ENCODE results near the gene AIP.
"Not testable (repeated sequence)": the region's sequence is repeated elsewhere in the genome, so short reads cannot be mapped to it uniquely, and the experiment has no call there.

Gene AIP

GRCh38 chr11:67477344-67478050 is 5.3 kb upstream of the AIP start:
- H3K9me3 Mint-ChIP-seq, H3K27me3 Mint-ChIP-seq, H3K36me3 Mint-ChIP-seq: not testable (repeated sequence)

DNA sequence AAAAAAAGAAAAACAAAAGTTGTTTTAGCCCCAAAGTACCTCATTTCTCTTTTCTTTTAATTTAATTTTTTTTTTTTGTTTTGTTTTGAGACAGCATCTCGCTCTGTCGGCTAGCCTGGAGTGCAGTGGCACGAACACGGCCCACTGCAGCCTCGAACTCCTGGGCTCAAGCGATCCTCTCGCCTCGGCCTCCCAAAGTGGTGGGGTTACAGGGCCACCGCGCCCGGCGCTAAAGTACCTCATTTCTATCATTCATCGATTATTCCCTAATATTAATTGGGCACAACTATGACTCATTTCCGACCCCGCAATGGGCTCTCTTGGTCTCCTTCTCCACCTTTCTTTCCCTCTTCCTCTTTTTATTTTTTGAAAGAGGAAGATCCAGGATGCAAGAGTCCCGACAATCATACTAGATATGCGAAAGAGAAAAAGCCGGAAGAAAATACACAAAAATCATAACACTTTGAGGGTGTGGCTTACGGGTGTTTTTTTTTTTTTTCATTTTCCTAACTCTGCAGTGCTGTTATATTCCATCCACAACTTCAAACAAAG is 475 bp upstream of the AIP start:
- no peaks in the 10 kb centered on the region for H3K9me3 Mint-ChIP-seq
- H3K27ac Mint-ChIP-seq, result peak overlapping the region; percentile 100
- peaks cover 46% of the 10 kb centered on the region for H3K4me1 Mint-ChIP-seq
- H3K27me3 Mint-ChIP-seq, result no peaks in the 10 kb centered on the region
- H3K36me3 Mint-ChIP-seq, result peaks cover 7% of the 10 kb centered on the region
- peak overlapping the region; percentile 96 for H3K4me3 Mint-ChIP-seq

More at GRCh38 chr11:67477344-67478050, 5.3 kb upstream of the AIP start:
- H3K27ac Mint-ChIP-seq, H3K4me3 Mint-ChIP-seq, H3K4me1 Mint-ChIP-seq: not testable (repeated sequence)

DNA sequence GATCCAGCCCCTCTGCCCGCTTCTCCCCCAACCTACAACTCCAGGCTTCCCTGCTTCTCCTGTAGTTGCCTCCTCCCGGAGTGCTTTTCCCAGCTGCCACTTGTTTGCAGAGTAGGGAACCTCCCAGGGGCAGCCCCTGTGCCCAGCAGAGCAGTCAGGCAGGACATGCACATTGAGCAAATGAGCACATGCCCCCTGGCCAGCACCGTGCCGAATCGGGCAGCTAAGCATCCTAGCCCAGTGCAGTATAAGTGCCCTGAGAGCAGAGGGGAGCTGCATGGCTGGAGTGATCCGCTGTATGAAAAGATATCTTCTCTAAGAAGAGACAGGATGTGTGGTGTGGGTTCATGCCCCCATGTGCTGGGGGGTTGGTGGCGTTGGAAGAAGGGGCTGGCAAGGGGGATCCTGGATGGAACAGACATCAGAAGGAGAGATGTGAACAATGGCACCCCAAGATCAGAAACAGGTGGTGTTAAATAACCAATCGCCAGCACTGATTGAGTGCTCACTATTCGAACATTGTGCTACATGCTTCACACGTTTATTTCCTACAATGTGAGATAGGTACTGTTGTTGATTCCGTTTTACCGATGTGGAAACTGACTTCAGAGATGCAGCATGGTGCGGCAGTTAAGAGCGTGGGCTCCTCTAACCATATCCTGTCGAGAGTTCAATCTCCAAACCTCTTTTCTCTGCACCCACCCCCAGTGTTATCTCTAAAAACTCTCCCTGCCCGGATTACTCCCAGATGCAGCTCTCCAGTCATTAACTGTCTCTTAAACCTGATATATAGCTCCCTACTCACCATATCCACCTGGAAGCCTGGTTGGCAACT is 1.2 kb downstream of the AIP start:
- H3K4me3 Mint-ChIP-seq, result peak overlapping the region; percentile 96
- H3K36me3 Mint-ChIP-seq, result peaks cover 13% of the 10 kb centered on the region
- peaks cover 63% of the 10 kb centered on the region for H3K4me1 Mint-ChIP-seq
- no peaks in the 10 kb centered on the region for H3K27me3 Mint-ChIP-seq
- no peaks in the 10 kb centered on the region for H3K9me3 Mint-ChIP-seq
- H3K27ac Mint-ChIP-seq, result peak overlapping the region; percentile 100

DNA sequence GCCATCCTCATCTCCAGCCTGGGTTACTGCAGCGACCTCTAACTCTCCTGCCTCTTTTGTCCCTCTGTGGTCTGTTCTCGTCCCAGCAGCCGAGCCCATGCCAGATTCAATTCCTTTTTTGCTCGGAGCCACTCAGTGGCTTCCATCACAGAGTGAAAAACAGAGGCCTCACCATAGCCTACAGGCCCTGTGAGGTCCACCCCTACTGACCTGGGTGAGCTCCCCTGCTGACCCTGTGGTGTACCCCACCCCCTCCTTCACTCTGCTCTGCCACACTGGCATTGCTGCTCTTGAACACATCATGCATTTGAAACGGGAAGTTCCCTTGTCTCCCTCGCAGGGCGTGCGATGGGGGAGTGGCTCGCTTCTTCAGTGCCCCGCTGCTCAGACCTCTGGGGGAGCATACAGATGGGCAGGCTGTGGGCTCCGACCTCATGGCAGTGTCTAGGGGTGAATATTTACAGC is 2.1 kb downstream of the AIP start:
- Mint-ChIP-seq H3K36me3 (peaks cover 15% of the 10 kb centered on the region), H3K9me3 (no peaks in the 10 kb centered on the region), H3K4me3 (peak overlapping the region; percentile 96), H3K4me1 (peaks cover 68% of the 10 kb centered on the region), H3K27me3 (no peaks in the 10 kb centered on the region), H3K27ac (peak overlapping the region; percentile 100)

GRCh38 chr11:67485873-67486361 is 3.1 kb downstream of the AIP start:
- not testable (repeated sequence) for H3K27me3 Mint-ChIP-seq, H3K9me3 Mint-ChIP-seq
- Mint-ChIP-seq H3K4me1 (peaks cover 68% of the 10 kb centered on the region), H3K36me3 (peaks cover 15% of the 10 kb centered on the region), H3K27ac (peak overlapping the region; percentile 94), H3K4me3 (peak overlapping the region; percentile 83)

DNA sequence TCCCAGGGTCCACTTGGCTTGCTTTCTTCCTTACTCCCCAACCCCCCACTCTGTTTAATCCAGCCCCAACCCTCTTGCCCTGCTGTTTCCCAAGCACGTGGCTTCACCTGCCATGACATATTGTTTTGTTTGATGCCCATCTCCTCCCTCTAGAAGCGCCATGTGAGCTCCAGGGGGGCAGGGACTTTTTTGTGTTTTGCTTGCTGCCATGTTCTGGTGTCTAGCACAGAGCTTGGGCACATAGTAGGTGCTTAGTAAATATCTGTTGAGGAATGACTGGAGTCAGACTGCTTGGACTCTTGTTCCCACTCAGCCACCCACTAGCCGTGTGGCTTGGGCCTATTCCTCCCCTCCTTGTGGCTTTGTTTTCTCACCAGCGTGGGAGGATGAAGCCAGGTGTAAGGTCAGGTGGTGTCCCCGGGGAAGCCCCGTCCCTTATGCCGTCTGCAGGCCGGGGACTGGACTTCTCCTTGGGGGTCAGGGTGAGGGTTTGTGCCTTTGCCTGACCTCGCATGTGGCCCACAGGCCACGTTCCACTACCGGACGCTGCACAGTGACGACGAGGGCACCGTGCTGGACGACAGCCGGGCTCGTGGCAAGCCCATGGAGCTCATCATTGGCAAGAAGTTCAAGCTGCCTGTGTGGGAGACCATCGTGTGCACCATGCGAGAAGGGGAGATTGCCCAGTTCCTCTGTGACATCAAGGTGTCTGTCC is 3.8 kb downstream of the AIP start:
- peak overlapping the region; percentile 100 for H3K27ac Mint-ChIP-seq
- no peaks in the 10 kb centered on the region for H3K27me3 Mint-ChIP-seq
- H3K9me3 Mint-ChIP-seq, result no peaks in the 10 kb centered on the region
- H3K4me3 Mint-ChIP-seq, result peak overlapping the region; percentile 83
- H3K36me3 Mint-ChIP-seq, result peaks cover 15% of the 10 kb centered on the region
- peaks cover 68% of the 10 kb centered on the region for H3K4me1 Mint-ChIP-seq

DNA sequence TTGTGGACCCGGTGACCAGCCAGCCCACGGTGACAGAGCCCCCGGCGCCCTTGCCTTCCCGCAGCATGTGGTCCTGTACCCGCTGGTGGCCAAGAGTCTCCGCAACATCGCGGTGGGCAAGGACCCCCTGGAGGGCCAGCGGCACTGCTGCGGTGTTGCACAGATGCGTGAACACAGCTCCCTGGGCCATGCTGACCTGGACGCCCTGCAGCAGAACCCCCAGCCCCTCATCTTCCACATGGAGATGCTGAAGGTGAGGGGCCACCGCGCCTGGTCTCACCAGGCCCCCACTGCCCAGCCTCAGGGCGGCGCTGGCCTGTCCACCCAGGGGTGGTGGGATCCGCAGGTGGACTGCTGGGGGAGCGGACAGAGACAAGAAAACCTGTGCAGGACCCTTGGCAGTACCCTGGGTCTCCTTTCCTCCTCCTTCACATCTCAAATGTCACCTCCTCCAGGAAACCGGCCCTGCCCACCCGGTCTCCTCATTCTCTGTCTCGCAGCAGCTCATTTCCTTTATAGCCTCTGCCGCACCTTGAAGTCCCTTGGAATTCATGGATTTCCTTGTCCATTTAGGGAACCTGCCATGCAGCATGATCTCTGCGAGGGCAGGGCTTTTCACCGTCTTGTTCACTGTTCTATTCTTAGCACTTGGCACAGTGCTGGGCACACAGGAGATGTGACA is 6.5 kb downstream of the AIP start:
- peaks cover 49% of the 10 kb centered on the region for H3K4me1 Mint-ChIP-seq
- H3K27ac Mint-ChIP-seq, result peak overlapping the region; percentile 86
- H3K27me3 Mint-ChIP-seq, result no peaks in the 10 kb centered on the region
- H3K4me3 Mint-ChIP-seq, result no peak overlapping the region
- no peaks in the 10 kb centered on the region for H3K9me3 Mint-ChIP-seq
- peaks cover 14% of the 10 kb centered on the region for H3K36me3 Mint-ChIP-seq

GRCh38 chr11:67489885-67490726 is 7.3 kb downstream of the AIP start:
- Mint-ChIP-seq H3K27ac (peak overlapping the region; percentile 86), H3K9me3 (no peaks in the 10 kb centered on the region), H3K27me3 (no peaks in the 10 kb centered on the region), H3K4me3 (no peak overlapping the region), H3K4me1 (peaks cover 41% of the 10 kb centered on the region), H3K36me3 (peaks cover 14% of the 10 kb centered on the region)

DNA sequence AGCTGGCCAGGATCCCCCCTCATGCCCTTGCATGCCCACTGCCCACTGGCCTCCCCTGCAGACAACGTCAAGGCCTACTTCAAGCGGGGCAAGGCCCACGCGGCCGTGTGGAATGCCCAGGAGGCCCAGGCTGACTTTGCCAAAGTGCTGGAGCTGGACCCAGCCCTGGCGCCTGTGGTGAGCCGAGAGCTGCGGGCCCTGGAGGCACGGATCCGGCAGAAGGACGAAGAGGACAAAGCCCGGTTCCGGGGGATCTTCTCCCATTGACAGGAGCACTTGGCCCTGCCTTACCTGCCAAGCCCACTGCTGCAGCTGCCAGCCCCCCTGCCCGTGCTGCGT is 7.9 kb downstream of the AIP start:
- H3K27me3 Mint-ChIP-seq, result no peaks in the 10 kb centered on the region
- H3K4me3 Mint-ChIP-seq, result no peak overlapping the region
- no peak overlapping the region for H3K27ac Mint-ChIP-seq
- peaks cover 14% of the 10 kb centered on the region for H3K36me3 Mint-ChIP-seq
- H3K4me1 Mint-ChIP-seq, result peaks cover 38% of the 10 kb centered on the region
- H3K9me3 Mint-ChIP-seq, result no peaks in the 10 kb centered on the region

DNA sequence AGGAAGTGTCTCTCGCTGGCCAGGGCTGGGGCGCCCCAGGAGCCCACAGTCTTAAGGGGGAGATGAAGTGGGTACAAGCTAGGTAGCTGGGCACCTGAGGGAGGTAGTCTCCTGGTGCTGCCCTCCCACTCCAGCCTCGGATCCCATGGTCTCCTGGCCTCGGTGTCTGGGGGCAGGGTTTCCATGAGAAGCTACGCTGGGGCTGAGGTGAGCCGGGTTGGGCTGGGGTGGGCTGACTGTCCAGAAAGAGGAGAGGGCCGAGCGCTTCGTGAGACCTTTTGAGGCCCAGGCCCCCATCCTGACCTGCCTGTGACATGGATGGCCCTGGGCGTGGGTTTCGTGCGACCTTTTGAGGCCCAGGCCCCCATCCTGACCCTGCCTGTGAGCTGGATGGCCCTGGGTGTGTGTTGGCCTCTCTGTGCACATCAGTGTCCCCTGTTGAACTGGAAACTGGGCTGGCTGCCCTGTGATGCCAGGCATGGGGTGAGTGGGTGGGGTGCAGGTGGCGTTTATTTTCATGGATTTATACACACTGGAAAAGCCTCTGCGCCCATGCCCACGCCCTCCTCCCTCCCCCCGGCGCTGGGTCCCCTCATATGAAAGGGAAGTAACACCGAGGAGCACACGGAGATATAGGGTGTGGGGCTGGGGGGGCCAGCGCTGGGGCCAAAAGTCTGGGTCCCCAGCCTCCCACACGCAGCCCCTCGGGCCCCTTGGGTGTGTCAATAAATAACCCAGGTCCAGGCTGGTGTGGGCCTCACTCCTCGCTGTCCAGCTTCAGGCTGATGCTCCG is 8.6 kb downstream of the AIP start:
- H3K27ac Mint-ChIP-seq, result no peak overlapping the region
- H3K36me3 Mint-ChIP-seq, result peaks cover 8% of the 10 kb centered on the region
- no peaks in the 10 kb centered on the region for H3K9me3 Mint-ChIP-seq
- no peak overlapping the region for H3K4me3 Mint-ChIP-seq
- peaks cover 31% of the 10 kb centered on the region for H3K4me1 Mint-ChIP-seq
- no peaks in the 10 kb centered on the region for H3K27me3 Mint-ChIP-seq

DNA sequence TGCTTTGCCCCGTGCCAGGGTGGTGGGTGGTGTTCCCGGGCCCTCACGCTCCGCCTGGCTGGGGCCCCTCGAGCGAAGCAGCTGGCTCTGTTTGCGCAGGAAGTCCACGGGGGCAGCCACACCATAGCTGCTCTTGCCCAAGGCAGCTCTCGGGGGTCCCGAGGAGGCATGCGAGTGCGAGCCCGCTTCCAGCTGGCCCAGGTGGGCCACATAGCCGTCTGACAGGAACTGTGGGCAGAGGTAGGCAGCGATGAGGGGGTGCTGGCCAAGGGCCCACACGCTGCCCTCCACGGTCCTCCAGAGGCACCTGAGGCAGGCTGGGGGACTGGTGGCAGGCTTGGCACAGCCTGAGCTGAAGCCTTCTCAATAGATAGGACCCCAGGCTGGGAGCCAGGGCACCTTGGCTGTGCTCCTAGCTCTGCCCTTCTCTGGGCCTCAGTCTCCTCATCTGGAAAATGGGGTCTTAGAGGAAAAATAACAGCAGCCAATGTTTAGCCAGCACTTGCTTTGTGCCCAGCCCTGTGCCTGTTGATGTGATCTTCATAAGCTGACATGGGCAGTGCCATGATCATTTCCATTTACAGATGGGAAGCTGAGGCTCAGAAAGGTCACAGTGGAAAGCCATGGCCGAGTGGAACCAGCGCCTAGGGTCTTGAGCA is 9.4 kb downstream of the AIP start:
- H3K27ac Mint-ChIP-seq, result no peak overlapping the region
- no peak overlapping the region for H3K4me3 Mint-ChIP-seq

DNA sequence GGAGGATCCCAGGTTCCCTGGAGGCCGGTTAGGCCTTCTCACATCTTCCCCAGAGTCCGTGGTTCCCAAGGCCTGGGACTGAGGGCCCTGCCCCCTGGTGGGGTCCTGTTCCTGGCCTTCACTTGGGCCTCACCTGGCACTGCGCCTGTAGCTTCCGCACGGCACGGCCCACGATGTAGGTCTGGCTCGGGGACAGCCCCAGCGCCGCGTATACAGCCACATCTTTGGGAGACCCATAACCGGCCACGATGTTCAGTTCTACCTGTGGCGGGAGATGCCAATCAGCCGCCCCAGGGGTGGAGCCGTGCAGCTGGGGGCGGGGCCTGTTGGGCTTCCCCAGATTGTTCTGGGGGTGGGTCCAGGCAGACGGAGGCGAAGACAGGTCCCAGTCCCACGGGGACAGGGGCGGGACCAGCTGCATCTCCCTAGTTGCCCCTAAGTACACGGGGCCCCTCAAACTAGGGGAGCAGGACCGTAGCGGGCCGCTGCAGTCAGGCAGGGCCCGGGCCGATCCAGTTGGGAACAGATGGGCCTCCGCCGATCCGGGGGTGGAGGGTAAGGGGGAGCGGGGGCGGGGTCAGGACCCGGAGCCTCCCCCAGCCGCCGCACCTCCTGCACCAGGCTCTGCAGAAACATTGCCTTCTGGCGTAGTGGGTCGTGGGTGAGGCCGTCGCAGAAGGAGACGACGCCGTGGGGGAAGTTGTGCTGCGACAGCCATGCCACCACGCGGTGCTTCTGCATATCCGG is 10.1 kb downstream of the AIP start:
- no peak overlapping the region for H3K4me3 Mint-ChIP-seq
- H3K4me1 Mint-ChIP-seq, result peaks cover 16% of the 10 kb centered on the region
- H3K27me3 Mint-ChIP-seq, result no peaks in the 10 kb centered on the region
- no peak overlapping the region for H3K27ac Mint-ChIP-seq
- peaks cover 2% of the 10 kb centered on the region for H3K36me3 Mint-ChIP-seq
- no peaks in the 10 kb centered on the region for H3K9me3 Mint-ChIP-seq

More for the DNA sequence above, 9.4 kb downstream of the AIP start:
- Mint-ChIP-seq H3K4me1 (peaks cover 23% of the 10 kb centered on the region), H3K27me3 (no peaks in the 10 kb centered on the region), H3K36me3 (peaks cover 8% of the 10 kb centered on the region), H3K9me3 (no peaks in the 10 kb centered on the region)

Measured in activated naive CD4-positive, alpha-beta T cell treated with anti-CD3 and anti-CD28 coated beads, Interleukin-2, amount 50 U/mL, for 24 hours (primary cell).